DOHH2 (cell line): ENCODE data around the gene CDK5RAP2.

Experiments used
- EZH2phosphoT487 ChIP-seq: fragments of 200-600 bp; sonication (generic); IDR thresholded peaks from 2 replicates; pipeline ENCODE4 v1.6.1; 2017; ENCODE audit warnings: borderline replicate concordance, mild to moderate bottlenecking, antibody characterized with exemption, low read length, moderate library complexity, mixed read lengths
- TF ChIP-seq, protein P1 (sequence below): fragments of 200-600 bp; sonication (generic); IDR thresholded peaks from one replicate; pipeline ENCODE4 v1.5.1; 2014; ENCODE audit warnings: antibody characterized with exemption, mild to moderate bottlenecking, low read depth, low read length; ENCODE audit not compliant: poor library complexity, severe bottlenecking

DNA sequence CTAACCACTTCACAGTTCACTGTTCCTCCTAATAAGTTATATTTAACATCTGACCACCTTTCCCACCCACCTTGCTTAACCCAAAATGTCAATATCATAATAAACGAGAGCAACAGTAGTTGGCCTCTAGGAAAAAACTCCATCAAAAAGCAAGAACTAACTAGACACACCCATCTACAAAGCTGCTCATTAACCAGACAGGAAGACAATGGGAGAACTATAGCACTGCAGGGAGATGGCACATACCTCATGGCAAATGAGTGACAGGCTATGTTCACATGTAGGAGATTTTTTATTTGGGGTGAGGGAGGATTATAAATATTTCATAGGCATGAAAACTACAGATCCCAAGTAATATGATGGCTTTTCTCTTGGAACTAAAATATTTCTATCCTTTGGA is 23.6 kb upstream of the CDK5RAP2 start:
- TF ChIP-seq, protein P1, sequence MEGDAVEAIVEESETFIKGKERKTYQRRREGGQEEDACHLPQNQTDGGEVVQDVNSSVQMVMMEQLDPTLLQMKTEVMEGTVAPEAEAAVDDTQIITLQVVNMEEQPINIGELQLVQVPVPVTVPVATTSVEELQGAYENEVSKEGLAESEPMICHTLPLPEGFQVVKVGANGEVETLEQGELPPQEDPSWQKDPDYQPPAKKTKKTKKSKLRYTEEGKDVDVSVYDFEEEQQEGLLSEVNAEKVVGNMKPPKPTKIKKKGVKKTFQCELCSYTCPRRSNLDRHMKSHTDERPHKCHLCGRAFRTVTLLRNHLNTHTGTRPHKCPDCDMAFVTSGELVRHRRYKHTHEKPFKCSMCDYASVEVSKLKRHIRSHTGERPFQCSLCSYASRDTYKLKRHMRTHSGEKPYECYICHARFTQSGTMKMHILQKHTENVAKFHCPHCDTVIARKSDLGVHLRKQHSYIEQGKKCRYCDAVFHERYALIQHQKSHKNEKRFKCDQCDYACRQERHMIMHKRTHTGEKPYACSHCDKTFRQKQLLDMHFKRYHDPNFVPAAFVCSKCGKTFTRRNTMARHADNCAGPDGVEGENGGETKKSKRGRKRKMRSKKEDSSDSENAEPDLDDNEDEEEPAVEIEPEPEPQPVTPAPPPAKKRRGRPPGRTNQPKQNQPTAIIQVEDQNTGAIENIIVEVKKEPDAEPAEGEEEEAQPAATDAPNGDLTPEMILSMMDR: no peak
- TF ChIP-seq EZH2phosphoT487: no peak
